Activated T-cell treated with anti-CD3 and anti-CD28 coated beads, Interleukin-2, amount 50 U/mL, for 24 hours (primary cell): ENCODE data around the gene CEP89.
"Not testable (repeated sequence)": the region's sequence is repeated elsewhere in the genome, so short reads cannot be mapped to it uniquely, and the experiment has no call there.

Source experiments
- DNase-seq: peaks from one replicate; pipeline ENCODE4 v3.0.0-alpha.2; 2020
- H3K27ac Mint-ChIP-seq: 2 replicates; pipeline ENCODE4 v1.8.0; 2020; ENCODE audit warnings: mild to moderate bottlenecking, mixed read lengths
- H3K27me3 Mint-ChIP-seq: 2 replicates; pipeline ENCODE4 v1.8.0; 2020; ENCODE audit warnings: mixed read lengths
- H3K36me3 Mint-ChIP-seq: 2 replicates; pipeline ENCODE4 v1.8.0; 2020; ENCODE audit warnings: low read depth, mixed read lengths
- H3K4me1 Mint-ChIP-seq: 2 replicates; pipeline ENCODE4 v1.8.0; 2020; ENCODE audit warnings: low read depth, mixed read lengths
- H3K4me3 Mint-ChIP-seq: 2 replicates; pipeline ENCODE4 v1.8.0; 2020; ENCODE audit warnings: mild to moderate bottlenecking, moderate library complexity, mixed read lengths
- H3K9me3 Mint-ChIP-seq: 2 replicates; pipeline ENCODE4 v1.8.0; 2020; ENCODE audit warnings: mixed read lengths

CEP89 gene

DNA sequence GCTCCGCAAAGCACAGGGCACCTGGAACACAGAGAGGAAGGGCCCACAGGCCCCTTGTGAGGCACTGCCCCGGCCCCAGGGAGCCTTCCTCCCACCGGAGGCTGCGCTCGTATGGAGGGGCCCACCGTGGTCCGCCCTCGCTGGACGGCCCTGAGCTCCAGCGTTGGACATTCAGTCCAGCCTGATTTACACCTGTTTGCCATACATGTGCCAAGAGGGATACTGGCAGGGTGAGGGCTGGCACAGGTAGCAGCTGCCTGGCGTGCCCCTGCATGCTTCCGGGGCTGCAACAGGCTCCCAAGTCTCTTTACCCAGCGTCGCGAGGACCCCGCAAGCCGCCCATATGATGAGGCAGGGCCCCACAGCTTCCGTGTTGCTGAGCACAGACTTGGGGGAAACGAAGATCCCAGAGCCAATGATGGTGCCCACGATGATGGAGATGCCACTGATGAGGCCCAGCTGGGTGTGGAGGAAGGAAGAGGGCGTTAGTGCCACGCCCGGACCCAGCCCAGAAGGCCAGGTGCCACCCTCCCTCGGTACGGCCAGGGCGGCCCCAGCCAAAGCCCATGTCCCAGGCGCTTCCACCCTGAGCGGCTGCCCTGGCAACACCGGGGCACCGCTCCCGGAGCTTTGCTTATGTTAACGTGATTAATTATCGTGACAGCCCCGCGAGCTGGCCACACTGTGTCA lies 107.3 kb downstream of the CEP89 start:
- no peak overlapping the region for H3K4me3 Mint-ChIP-seq
- no peaks in the 10 kb centered on the region for H3K36me3 Mint-ChIP-seq
- no peak for DNase-seq
- H3K9me3 Mint-ChIP-seq = no peaks in the 10 kb centered on the region
- no peaks in the 10 kb centered on the region for H3K4me1 Mint-ChIP-seq
- H3K27ac Mint-ChIP-seq = no peak overlapping the region
- no peaks in the 10 kb centered on the region for H3K27me3 Mint-ChIP-seq

DNA sequence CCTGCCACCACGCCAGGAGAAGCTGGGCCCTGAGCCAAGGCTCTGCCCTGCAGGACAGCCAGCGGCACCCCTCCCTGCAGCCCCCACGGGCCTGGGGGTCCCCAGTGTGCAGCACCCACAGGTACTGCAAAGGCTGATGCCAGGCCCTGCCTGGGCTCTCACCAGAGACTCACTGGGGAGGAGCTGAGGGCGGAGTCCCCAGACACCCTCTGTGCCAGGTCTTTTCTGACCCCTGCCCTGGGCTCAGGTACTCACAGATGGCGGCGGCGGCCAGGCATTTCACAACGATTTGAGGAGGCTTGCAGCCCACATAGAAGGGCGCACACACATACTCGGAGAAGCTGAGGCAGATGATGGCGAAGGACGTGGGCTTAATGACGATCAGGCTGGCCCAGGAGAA lies 107.9 kb downstream of the CEP89 start:
- H3K4me1 Mint-ChIP-seq = no peaks in the 10 kb centered on the region
- DNase-seq = no peak
- H3K27ac Mint-ChIP-seq = no peak overlapping the region
- no peaks in the 10 kb centered on the region for H3K36me3 Mint-ChIP-seq
- no peak overlapping the region for H3K4me3 Mint-ChIP-seq
- no peaks in the 10 kb centered on the region for H3K9me3 Mint-ChIP-seq
- no peaks in the 10 kb centered on the region for H3K27me3 Mint-ChIP-seq

DNA sequence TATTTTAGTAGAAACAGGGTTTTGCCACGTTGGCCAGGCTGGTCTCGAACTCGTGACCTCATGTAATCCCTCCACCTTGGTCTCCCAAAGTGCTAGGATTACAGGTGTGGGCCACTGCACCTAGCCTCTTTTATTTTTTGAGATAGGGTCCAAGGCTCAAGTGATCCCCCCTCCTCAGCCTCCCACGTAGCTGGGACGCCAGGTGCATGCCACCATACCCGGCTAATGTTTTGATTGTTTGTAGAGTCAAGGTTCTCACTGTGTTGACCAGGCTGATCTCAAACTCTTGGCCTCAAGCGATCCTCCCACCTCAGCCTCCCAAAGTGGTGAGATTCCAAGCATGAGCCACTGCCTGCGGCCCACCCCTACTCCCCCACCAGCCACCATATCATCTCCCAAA lies 108.5 kb downstream of the CEP89 start:
- Mint-ChIP-seq H3K4me1 (no peaks in the 10 kb centered on the region), H3K9me3 (no peaks in the 10 kb centered on the region), H3K36me3 (no peaks in the 10 kb centered on the region), H3K4me3 (no peak overlapping the region), H3K27ac (no peak overlapping the region), H3K27me3 (no peaks in the 10 kb centered on the region)
- no peak for DNase-seq

DNA sequence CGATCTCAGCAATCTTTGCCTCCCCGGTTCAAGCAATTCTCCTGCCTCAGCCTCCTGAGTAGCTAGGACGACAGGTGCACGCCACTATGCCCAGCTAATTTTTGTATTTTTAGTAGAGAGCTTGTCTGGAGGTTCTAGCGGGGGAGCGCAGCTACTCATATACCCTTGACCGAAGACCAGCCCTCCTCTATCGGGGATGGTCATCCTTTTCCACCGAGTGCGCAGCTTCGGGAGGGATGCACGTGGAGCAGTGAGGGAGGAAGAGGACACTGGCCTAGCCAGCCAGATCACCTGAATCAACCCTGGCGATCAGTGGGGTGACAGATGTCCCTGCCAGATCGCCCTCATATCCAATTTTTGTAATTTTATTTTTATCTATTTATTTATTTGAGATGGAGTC lies 109.0 kb downstream of the CEP89 start:
- H3K4me1 Mint-ChIP-seq = no peaks in the 10 kb centered on the region
- H3K27me3 Mint-ChIP-seq = no peaks in the 10 kb centered on the region
- DNase-seq = no peak
- H3K36me3 Mint-ChIP-seq = no peaks in the 10 kb centered on the region
- H3K9me3 Mint-ChIP-seq = no peaks in the 10 kb centered on the region
- H3K27ac Mint-ChIP-seq = no peak overlapping the region
- no peak overlapping the region for H3K4me3 Mint-ChIP-seq

DNA sequence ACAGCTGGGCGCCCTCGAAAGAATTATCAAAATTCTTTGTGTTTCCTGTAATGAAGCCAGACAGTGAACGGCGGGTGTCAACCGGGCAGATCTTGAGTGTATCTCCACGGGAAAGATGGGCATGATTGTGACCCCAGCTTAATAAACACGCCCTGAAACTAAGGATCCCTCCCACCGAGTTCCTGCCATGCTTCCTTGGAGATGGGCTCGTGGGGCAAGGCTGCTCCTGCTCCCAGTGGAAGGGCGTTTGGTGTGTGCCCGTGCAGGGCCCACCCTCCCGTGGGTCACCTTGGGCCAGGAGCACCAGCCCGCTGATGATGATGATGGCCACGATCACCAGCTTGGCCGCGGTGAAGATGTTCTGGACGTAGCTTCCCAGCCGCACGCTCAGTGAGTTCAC lies 109.6 kb downstream of the CEP89 start:
- no peak overlapping the region for H3K4me3 Mint-ChIP-seq
- no peaks in the 10 kb centered on the region for H3K9me3 Mint-ChIP-seq
- no peak overlapping the region for H3K27ac Mint-ChIP-seq
- H3K27me3 Mint-ChIP-seq = no peaks in the 10 kb centered on the region
- H3K4me1 Mint-ChIP-seq = no peaks in the 10 kb centered on the region
- H3K36me3 Mint-ChIP-seq = no peaks in the 10 kb centered on the region
- no peak for DNase-seq

DNA sequence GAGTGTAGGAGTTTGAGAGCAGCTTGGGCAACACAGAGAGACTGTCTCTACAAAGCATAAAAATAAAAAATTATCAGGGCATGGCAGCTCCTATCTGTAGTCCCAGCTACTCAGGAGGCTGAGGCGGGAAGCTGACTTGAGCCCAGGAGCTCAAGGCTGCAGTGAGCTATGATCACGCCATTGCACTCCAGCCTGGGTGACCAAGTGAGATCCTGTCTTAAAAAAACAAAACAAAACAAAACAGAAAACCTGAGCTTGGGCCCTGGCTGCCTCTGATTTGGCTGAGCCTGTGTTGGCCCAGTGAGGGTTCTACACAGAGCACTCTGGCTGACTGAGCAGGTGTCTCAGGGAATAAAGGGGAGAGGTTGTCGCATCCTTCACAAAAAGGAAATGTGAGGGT lies 110.2 kb downstream of the CEP89 start:
- H3K9me3 Mint-ChIP-seq = no peaks in the 10 kb centered on the region
- no peak for DNase-seq
- H3K4me1 Mint-ChIP-seq = no peaks in the 10 kb centered on the region
- no peaks in the 10 kb centered on the region for H3K27me3 Mint-ChIP-seq
- H3K27ac Mint-ChIP-seq = no peak overlapping the region
- no peak overlapping the region for H3K4me3 Mint-ChIP-seq
- no peaks in the 10 kb centered on the region for H3K36me3 Mint-ChIP-seq

DNA sequence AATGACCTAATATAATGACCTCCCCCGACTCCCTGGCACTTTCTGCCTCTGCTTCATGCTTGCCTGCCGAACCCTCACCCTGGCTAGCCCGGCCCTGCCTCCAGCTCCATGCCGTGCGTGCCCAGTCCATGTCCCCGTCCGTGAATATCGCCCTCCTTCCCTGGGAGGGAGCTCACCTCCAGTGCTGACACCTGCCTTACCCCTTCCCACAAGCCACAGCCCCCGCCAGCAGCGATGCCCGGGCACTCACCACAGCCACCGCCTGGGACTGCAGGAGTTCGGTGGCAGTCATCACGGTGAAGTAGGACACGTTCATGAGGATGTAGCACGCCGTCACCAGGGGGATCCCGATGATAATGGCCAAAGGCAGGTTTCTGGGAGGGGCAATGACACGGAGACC lies 112.2 kb downstream of the CEP89 start:
- Mint-ChIP-seq H3K27ac (no peak overlapping the region), H3K9me3 (no peaks in the 10 kb centered on the region), H3K27me3 (no peaks in the 10 kb centered on the region), H3K36me3 (no peaks in the 10 kb centered on the region), H3K4me3 (no peak overlapping the region), H3K4me1 (no peaks in the 10 kb centered on the region)
- DNase-seq = no peak

DNA sequence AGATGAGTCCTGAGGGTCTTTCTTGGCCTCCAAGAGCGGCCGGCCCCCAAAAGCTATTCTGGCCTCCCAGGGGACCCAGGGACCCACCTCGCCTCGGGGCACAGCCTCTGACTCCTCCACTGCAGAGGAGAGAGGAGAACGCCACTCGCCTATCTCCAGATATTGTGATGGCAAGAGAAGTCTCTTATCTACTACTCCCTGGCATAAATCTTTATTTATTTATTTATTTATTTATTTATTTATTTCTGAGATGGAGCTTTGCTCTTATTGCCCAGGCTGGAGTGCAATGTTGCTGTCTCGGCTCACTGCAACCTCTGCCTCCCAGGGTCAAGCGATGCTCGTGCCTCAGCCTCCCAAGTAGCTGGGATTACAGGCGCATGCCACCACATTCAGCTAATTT lies 113.2 kb downstream of the CEP89 start:
- no peak for DNase-seq
- Mint-ChIP-seq H3K4me1 (no peaks in the 10 kb centered on the region), H3K27ac (no peak overlapping the region), H3K4me3 (no peak overlapping the region), H3K27me3 (no peaks in the 10 kb centered on the region), H3K9me3 (no peaks in the 10 kb centered on the region), H3K36me3 (no peaks in the 10 kb centered on the region)

DNA sequence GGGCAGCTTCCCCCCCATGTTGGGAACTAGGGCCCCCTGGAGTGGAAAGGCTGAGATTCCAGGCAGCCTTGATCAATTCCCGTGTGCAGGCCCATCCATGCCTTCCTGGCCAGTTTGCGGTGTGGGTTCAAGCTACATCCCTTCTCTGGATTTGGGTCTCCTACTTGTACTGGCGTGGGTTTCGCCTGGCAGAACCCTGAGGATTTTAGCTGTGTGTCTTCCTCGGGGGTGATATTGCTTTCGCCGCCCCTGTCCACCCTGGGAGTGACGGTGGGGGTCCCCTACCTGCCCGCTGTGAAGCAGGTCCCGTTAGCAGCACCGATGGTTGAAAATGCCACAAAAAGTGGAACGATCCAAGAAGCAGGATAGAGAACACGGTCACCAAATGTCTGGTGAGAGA lies 113.6 kb downstream of the CEP89 start:
- Mint-ChIP-seq H3K27ac (no peak overlapping the region), H3K4me3 (no peak overlapping the region), H3K36me3 (no peaks in the 10 kb centered on the region), H3K27me3 (no peaks in the 10 kb centered on the region), H3K4me1 (no peaks in the 10 kb centered on the region), H3K9me3 (no peaks in the 10 kb centered on the region)
- DNase-seq = no peak

DNA sequence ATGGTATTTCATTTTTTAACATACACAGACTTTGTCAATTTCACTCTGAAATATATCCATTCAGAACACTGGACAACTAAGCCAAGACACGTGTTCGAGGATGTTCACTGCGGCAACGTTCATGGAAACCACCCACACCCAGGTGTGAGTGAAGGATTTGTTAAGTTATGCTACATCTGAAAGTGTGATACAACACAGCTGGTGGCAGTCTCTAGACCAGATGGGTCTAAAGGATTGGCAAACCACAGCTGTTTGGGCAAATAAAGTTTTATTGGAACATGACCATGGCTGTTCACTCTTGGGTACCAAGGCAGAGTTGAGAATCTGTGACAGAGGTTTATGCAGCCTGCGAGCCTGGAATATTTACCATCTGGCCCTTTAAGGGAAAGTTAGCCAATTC lies 114.2 kb downstream of the CEP89 start:
- Mint-ChIP-seq H3K36me3 (no peaks in the 10 kb centered on the region), H3K27me3 (no peaks in the 10 kb centered on the region), H3K27ac (no peak overlapping the region), H3K4me3 (no peak overlapping the region), H3K9me3 (no peaks in the 10 kb centered on the region), H3K4me1 (no peaks in the 10 kb centered on the region)
- no peak for DNase-seq

DNA sequence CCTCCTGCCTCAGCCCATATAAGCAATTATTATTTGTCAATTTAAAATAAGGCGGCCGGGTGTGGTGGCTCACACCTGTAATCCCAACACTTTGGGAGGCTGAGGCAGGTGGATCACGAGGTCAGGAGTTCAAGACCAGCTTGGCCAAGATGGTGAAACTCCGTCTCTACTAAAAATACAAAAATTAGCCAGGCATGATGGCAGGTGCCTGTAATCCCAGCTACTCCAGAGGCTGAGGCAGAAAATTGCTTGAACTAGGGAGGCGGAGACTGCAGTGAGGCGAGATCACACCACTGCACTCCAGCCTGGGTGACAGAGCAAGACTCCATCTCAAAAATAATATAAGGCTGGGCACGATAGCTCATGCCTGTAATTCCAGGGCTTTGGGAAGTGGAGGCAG lies 114.9 kb downstream of the CEP89 start:
- H3K36me3 Mint-ChIP-seq, H3K27ac Mint-ChIP-seq, H3K4me1 Mint-ChIP-seq, DNase-seq, H3K4me3 Mint-ChIP-seq, H3K27me3 Mint-ChIP-seq, H3K9me3 Mint-ChIP-seq: not testable (repeated sequence)

DNA sequence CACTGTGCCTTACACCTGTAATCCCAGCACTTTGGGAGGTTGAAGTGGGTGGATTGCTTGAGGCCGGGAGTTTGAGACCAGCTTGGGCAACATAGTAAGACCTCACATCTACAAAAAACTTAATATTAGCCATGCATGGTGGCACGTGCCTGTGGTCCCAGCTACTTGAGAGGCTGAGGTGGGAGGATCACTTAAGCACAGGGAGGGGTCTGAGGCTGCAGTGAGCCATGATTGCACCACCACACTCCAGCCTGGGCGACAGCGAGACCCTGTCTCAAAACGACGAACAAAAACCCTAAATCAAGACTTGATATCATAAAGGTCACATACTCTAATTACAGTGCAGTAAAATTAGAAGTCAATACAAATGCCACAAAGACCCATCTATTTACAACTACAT lies 119.5 kb downstream of the CEP89 start:
- Mint-ChIP-seq H3K36me3 (no peaks in the 10 kb centered on the region), H3K4me1 (no peaks in the 10 kb centered on the region), H3K9me3 (no peaks in the 10 kb centered on the region), H3K27me3 (no peaks in the 10 kb centered on the region), H3K4me3 (no peak overlapping the region), H3K27ac (no peak overlapping the region)
- no peak for DNase-seq

DNA sequence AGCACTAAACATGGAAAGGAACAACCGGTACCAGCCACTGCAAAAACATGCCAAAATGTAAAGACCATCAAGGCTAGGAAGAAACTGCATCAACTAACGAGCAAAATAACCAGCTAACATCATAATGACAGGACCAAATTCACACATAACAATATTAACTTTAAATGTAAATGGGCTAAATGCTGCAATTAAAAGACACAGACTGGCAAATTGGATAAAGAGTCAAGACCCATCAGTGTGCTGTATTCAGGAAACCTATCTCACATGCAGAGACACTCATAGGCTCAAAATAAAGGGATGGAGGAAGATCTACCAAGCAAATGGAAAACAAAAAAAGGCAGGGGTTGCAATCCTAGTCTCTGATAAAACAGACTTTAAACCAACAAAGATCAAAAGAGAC lies 123.7 kb downstream of the CEP89 start:
- not testable (repeated sequence) for H3K27me3 Mint-ChIP-seq, H3K36me3 Mint-ChIP-seq, DNase-seq, H3K27ac Mint-ChIP-seq, H3K4me3 Mint-ChIP-seq, H3K4me1 Mint-ChIP-seq, H3K9me3 Mint-ChIP-seq

DNA sequence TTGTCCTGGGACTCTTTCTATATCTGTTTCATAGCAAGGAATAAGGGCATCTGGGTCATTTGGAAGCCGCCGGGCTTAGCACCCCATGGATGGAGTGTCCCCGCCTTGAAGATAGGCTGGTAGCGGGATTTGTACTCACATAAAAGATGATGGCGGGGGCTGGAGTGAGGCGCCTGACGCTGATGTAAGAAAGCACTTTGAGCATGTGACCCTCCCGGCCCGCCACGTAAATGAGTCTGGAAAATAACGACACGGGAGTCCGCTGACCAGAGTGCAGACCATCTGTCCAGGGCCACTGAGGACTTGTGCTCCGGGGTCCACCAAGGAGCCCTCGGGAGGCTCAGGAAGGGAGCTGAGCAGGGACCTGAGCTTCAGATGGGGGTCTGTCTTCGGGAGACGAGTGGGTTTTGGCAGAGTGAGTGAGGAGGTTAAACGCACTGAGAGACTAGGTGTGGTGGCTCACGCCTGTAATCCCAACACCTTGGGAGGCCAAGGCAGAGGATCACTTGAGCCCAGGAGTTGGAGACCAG lies 128.0 kb downstream of the CEP89 start:
- peaks cover 18% of the 10 kb centered on the region for H3K9me3 Mint-ChIP-seq
- no peak overlapping the region for H3K4me3 Mint-ChIP-seq
- H3K4me1 Mint-ChIP-seq = no peaks in the 10 kb centered on the region
- no peak overlapping the region for H3K27ac Mint-ChIP-seq
- peaks cover 3% of the 10 kb centered on the region for H3K27me3 Mint-ChIP-seq
- H3K36me3 Mint-ChIP-seq = peaks cover 10% of the 10 kb centered on the region
- DNase-seq = no peak

DNA sequence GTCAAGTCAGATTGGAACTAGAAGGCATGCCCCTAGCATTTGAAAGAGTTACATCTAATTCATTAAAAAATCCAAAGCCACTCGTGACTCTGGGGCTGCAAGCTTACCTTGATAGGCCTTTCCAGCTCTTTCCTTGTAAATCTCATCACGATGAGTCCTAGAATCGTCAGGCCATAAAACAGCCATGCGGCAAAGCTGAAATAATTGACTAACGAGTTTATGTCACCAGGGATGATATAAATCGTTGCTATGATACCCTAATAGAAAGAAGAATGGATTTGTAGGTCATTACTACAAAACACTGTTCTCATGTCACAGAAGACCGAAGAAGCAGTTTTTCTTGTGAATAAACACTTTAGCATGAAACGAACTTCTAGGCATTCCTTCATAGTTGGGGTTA lies 129.7 kb downstream of the CEP89 start:
- peaks cover 10% of the 10 kb centered on the region for H3K36me3 Mint-ChIP-seq
- DNase-seq = no peak
- peaks cover 3% of the 10 kb centered on the region for H3K27me3 Mint-ChIP-seq
- H3K4me1 Mint-ChIP-seq = peaks cover 6% of the 10 kb centered on the region
- peaks cover 18% of the 10 kb centered on the region for H3K9me3 Mint-ChIP-seq
- no peak overlapping the region for H3K4me3 Mint-ChIP-seq
- no peak overlapping the region for H3K27ac Mint-ChIP-seq

DNA sequence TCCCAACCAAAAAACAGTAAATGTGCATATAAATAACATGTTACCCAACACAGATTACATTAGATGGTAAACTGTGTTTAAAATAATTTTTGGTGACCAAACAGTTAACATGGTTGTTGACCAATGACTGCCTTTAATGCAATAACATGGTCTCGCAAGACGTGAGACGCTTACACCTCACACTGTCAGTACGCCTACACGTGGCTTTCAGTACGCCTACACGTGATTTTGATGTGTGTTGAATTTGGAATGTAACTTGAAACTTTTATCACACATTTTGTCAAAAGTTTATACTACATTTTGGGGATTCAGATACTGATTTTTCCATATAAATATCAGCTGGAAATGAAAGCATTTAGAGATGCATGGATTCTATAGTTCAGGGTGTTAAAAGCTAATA lies 134.2 kb downstream of the CEP89 start:
- Mint-ChIP-seq H3K9me3 (peaks cover 18% of the 10 kb centered on the region), H3K4me1 (peaks cover 10% of the 10 kb centered on the region), H3K36me3 (peaks cover 10% of the 10 kb centered on the region), H3K27ac (no peak overlapping the region), H3K4me3 (no peak overlapping the region), H3K27me3 (peaks cover 3% of the 10 kb centered on the region)
- DNase-seq = no peak
